Measurements from ENCODE around the gene CHRNA3.
"Not testable (repeated sequence)": the region's sequence is repeated elsewhere in the genome, so short reads cannot be mapped to it uniquely, and the experiment has no call there.

Gene CHRNA3

DNA sequence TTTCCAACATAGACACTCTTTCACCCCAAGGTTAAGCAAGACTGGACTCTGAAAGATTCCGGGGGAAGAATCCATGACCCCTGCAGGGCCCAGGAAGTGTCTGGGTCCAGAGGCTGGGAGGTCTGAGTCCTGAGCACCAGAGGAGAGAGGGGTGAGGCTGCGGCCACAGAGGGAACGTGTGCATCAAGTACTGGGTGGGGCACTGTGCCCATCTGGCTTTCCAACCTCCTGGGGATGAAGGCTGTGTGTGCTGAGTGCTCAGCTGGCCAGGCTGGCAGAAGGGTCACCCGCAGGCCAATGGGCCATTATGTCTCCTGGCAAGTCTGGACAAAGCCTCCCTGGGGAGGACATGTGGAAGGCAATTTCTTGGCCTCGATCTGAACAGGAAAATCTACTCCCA, 3.3 kb downstream of the CHRNA3 start:
- DNase-seq (ENCODE audit: low read depth in 2 of 2): no peak

DNA sequence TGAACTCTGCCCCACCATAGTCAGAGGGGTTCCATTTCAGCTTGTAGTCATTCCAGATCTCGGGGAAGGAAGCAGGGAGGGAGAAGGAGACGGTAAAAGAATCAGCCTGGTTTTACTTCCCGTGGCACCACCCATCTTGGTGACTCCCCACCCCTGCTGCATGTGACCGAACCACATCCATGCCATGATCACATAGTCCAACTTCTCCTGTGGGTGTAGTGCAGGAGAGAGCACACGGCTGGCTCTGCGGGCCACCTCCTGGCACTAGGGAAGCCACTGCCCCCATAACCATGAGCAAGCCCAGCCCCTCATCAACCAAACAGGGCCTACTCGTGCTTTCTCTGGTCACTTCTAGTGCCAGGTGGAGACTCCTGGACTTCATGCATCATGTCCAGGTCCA, 3.7 kb downstream of the CHRNA3 start:
- DNase-seq (ENCODE audit: low read depth in 2 of 2): no peak

DNA sequence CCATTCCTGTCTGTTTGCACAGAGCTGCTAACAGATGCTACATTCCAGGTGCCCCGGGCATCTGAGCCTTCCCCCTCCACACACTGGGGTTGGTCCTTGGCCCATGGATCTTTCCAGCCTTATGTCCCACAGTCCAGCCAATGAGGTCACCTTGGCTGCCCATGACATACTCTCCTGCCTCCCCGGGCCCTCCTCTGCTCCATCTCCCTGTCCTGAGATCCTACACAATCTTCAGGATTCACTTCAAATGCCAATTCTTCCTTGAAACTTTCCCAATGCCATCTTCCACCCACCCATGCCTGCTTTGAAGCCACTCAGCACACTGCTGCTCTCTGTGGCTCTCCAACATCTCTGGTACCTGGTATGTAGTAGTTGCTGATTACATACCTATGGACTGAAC, 4.3 kb downstream of the CHRNA3 start:
- no peak for DNase-seq (ENCODE audit: low read depth in 2 of 2)

DNA sequence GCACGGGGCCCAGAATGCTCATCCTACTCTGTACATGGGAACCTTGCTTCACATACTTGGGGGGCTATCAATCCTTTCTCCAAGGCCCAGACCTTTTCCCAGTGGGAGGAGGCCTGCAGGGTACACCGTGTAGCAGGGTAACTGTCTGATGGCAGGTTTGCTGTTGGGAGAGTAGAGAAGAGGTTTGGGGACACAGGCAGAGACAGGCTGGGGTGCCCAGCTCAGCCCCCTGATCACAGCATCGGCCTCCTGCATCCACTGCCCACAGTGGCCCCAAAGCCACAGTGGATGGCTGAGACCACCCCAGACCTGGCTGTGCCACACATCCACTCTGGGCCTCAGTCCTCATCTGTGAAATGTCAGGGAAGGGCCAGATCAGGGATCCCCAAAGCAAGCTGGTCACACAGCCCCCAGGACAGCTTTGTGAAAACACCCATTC, 5.6 kb downstream of the CHRNA3 start:
- DNase-seq (ENCODE audit: low read depth in 2 of 2): no peak

DNA sequence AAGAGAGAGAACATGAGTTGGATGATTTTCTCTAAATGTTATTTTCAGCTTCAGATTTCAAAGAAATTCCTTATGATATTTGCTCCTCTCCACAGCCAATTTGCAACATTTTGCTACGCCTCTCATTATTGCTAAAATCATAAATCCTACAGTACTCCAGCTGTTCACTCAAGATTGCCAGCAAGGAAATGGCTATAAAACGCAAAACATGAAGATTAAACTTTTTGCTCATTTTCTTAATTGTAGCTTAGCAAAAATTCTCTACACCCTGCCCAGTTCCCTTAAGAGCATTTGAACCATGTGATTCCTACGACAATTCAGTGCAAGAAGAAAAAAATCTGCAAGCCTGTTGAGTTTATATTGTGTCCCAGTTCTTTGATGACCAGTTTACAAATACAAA, 6.8 kb downstream of the CHRNA3 start:
- DNase-seq (ENCODE audit: low read depth in 2 of 2): no peak

DNA sequence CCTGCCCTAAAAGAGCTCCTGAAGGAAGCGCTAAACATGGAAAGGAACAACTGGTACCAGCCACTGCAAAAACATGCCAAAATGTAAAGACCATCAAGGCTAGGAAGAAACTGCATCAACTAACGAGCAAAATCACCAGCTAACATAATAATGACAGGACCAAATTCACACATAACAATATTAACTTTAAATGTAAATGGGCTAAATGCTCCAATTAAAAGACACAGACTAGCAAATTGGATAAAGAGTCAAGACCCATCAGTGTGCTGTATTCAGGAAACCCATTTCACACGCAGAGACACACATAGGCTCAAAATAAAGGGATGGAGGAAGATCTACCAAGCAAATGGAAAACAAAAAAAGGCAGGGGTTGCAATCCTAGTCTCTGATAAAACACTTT, 11.2 kb downstream of the CHRNA3 start:
- not testable (repeated sequence) for DNase-seq (ENCODE audit: low read depth in 2 of 2)

DNA sequence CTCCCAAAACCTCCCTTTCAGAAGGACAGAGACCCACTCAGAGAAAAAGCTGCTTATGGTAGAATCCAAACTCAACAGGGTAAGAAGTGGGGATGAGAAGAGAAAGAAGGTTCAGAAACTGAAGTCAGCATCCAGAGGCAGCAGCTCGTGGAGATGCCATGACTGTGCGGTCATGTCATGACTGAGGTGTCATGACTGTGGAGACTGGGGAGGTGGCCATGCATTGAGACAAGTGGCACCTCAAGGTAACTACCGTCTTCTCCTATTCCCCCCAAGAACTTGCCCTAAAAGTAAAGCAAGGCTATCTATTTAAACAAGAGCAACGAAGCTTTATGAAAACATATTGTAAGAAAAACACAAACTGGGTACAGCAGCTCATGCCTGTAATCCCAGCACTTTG, 15.1 kb downstream of the CHRNA3 start:
- DNase-seq (ENCODE audit: low read depth in 2 of 2): no peak

DNA sequence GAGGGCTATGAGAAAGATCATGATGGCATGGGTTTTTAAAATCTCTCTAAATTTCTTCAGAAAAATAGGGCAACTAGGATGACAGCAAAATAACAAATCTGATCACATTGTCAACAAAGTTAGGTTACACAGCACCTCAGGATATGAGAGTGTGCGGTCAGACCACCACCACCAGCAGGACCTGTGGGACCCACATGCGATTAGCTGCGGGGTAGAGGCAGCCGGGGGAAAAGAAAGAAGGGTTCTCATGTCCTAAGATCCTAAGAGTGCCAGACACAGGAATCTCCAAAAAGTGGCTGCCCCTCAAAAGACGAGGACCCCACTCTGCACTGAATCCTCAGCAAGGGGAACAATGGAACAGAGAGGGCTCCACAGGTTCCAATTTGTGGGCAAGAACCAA, 15.6 kb downstream of the CHRNA3 start:
- DNase-seq (ENCODE audit: low read depth in 2 of 2): no peak

DNA sequence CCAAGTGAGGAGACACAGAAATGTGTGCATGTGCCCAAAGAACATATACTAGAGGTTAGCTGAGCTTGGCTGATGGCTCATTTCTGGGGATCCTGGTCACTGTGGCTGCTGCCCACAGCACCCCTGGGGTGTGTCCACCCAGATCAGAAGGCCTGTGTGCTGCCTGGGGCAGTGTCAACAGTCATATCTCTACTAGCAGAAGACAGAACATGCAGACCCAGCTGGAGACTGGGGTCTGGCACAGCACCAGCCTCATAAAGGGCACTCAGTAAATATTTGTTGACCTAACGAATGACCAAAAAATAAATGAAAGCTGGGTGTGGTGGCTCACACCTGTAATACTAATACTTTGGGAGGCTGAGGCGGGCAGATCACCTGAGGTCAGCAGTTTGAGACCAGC, 16.4 kb downstream of the CHRNA3 start:
- no peak for DNase-seq (ENCODE audit: low read depth in 2 of 2)

DNA sequence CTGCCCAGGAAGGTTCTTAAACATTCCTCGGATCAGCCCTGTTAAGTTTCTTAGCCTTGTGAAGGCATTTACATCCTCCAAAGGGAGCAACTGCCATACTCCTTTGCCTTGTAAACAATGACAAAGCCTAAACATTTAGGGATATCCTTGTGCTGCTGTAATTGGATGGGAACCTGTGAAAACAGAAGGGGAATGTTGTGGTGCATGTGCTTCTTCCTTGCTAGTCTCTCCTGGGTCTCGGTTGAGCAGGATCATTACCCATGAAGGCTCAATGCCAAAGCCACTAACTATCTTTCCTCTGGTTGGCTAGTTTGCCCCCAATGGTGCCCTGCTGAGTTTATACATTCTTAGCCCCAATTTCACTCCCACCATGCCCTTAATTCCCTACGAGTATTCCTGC, 17.3 kb downstream of the CHRNA3 start:
- no peak for DNase-seq (ENCODE audit: low read depth in 2 of 2)

DNA sequence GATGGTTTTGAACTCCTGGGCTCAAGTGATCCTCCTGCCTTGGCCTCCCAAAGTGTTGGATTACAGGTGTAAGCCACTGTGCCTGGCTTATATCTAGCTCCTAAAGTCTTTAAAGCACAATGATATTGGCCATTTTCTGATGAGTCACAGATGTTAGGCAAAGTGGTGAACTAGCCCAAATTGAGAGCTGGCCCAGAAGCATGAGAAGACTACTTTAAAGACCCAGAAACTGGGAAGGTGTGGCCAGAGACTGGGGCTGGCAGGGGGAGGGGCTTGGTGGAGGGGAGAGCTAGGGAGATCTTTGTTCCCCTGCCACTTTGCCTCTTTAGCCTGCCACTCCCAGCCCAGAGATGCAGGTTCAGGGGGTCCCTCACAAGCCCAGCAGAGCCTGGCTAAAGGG, 21.6 kb downstream of the CHRNA3 start:
- DNase-seq (ENCODE audit: low read depth in 2 of 2): no peak

DNA sequence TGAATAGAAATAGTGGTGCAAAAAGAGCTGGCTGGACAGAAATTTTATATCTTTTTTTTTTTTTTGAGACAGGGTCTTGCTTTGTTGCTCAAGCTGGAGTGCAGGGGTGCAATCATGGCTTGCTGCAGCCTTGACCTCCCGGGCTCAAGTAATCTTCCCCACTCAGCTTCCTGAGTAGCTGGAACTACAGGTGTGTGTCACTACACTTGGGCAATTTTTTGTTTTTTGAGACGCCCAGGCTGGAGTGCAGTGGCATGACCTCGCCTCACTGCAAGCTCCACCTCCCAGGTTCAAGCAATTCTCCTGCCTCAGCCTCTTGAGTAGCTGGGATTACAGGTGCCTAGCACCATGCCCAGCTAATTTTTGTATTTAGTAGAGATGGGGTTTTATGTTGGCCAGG, 22.4 kb downstream of the CHRNA3 start:
- DNase-seq (ENCODE audit: low read depth in 2 of 2): no peak

DNA sequence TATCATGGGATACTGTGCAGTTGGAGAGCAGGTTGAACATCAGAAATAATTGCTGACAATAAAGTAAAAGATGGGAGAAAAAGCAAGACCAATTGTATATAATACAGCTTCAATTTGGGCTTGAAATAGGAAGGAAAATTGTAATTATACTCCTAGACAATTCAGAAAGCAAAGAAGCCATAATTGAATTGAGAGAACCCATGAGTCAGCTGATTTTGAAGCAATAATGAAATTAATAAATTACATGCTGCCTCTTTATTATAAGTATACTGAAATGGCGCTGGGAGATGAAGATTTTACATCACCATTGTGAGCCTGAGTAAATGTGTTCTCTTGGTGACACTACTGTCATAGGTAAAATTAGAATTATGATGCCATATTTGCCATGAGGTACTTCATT, 23.2 kb downstream of the CHRNA3 start:
- DNase-seq (ENCODE audit: low read depth in 2 of 2): no peak

DNA sequence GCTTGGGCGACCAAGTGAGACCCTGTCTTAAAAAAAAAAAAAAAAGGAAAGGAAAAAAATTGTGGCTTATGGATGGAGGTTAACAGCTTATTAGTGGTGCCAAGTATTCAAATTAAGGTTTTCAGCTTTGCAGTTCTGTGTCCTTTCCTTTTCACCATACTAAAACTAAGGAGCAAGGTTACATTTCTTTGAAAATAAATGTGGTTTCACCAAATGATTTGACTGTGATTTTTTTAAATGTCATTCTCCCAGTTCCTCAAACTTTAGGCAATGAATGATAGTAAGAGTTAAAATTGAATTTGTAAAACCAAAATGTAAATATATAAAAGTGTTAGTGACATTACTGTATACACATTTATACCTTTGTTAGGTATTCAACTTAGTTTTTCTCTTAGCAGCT, 45.9 kb downstream of the CHRNA3 start:
- DNase-seq (ENCODE audit: low read depth in 2 of 2): no peak

DNA sequence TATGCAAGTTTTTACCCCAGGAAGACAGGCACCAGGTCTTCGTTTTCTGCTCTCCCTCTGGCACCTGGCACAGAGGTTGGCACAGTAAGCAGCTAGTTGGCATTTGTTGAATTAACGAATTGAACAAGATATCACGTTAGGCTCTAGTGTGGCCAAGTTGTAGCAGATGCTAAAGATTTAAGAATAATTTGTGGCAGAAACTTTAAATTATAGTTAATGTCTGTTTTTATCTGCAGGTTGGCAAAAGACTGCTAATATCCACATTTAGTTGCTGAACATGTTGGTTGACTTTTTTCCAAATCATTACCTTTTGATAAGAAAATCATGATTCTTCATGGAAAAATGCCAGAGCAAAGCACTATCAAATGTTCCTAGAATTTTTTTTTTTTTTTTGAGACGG, 47.4 kb downstream of the CHRNA3 start:
- no peak for DNase-seq (ENCODE audit: low read depth in 2 of 2)

DNA sequence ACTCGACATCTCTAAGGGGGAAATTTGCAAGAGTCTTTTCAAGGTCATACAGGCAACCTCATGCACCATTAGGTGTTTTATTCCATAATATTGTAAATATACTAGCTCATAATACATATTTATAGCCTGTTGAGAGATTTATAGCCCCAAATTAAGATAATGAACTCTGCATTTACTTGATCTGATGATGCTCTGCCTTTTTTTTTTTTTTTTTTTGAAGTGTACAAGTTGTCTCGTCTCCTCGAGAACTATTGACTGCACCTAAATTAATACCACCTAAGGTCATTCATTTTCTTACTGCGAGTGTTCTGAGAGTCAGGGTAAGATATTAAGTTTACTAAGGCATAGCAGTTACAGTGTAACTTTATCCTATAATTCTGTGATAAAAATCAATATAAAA, 49.4 kb downstream of the CHRNA3 start:
- no peak for DNase-seq (ENCODE audit: low read depth in 2 of 2)

DNA sequence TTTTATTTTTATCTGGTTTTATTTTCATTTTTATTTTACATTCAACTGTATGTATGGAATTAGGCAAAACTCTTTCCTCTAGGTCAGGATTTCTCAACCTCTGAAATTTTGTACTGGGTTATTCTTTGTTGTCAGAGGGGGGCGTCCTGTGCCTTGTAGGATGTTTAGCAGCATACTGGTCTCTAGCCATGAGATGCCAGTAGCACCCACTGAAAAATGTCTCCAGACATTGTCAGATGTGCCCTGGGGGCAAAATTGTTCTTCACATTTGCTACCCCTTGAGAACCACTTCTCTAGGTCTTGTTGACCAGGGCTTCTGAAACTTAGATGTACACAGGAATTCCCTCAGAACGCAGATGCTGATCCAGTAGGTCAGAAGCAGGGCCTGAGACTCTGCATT, 50.1 kb downstream of the CHRNA3 start:
- DNase-seq (ENCODE audit: low read depth in 2 of 2): no peak

DNA sequence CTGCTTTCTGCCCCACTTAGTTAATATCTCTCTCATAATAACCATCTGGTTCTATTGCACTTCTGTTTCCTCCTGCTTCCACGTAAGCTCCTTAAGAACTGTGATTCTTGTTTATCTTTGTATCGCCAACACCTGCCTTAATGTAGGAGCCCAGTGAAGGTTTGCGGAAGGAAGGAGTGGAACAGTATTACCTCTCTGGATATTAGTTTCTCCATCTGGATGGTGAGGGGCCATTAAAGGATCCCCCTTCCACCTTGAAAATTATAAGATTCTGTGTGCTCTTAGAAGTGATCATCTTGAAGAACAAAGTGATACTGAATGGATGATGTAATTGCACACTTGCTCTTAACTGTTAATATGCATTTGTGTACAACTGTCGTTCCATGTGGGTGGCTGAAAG, 53.3 kb downstream of the CHRNA3 start:
- DNase-seq (ENCODE audit: low read depth in 2 of 2): no peak

DNA sequence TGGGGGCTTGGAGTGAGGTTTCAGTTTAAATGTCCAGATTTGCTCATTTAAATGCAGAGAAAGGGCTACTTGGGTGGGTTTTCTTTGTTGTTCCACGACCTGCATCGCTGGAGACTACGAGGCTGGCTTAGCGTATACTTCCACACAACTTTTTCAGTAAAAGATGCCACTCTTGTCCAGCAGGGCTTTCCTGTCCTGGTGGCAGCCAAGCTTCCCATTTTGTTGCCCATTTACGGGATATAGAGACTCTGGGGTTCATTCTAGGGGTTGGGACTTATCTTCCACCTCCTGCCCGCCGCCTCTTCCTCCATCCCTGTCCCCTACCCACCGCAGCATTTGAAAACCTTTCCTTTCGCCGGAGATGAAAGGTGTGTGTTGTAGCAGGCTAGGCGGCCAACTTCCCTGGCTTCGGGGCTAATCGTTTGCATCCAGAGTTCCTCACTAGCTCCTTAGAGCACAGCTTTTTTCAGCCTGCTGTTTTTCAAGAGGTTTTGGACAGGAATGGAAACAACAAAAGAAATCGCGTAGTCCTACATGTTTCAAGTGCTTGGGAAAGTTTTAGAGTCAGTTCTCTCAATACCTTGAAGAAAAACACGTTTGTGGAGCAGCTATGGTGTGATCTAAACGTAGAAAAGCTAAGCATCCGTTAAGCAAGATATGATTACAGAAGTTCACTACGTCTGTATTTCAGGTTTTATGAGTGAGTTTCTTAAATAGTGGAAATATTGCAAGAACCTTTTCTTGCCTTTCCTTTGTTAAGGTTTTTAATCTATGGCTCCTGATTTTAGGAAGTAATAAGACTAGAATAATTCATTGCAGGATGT, 54.6 kb downstream of the CHRNA3 start:
- peak in 1 of 2 donors; percentile 2 for DNase-seq (ENCODE audit: low read depth in 2 of 2)

DNA sequence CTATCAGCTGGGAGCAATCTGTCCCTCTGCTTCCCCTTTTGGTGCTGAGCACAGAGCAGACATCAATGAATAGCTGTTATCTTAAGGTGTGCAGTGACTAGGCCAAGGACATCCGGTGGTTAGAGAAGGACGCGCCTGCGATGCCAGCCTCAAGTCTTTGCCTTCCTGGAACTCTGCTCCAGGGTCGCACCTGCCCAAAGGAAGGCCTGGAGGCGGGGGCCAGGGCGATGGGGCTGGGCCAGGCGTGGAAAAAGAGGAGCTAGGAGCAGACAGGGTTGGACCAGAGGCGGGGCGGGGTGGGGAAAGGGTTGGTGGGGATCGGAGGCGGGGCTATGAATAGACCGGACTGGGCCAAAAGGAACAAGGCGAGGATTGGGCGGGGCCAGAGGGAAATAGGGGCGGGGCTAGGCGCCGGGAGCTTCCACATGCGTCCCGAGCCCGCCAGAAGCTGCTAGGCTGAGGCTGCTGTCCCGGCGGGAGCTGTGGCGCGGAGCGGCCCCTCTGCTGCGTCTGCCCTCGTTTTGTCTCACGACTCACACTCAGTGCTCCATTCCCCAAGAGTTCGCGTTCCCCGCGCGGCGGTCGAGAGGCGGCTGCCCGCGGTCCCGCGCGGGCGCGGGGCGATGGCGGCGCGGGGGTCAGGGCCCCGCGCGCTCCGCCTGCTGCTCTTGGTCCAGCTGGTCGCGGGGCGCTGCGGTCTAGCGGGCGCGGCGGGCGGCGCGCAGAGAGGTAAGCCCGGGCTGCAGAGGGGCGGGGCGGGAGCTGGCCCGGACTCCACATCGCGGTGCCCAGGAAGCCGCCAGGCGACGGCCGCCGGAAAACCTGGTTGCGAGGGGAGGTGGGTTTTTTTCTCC, 55.5 kb downstream of the CHRNA3 start, which contains the start of gene CHRNA5:
Gene CHRNA5, plus strand, starts transcription at position 424 of the 854 bp plus-strand sequence. Its CDS starts 200 bp downstream, at position 624.
- peak; percentile 72 to 92 for DNase-seq (ENCODE audit: low read depth in 2 of 2)

DNA sequence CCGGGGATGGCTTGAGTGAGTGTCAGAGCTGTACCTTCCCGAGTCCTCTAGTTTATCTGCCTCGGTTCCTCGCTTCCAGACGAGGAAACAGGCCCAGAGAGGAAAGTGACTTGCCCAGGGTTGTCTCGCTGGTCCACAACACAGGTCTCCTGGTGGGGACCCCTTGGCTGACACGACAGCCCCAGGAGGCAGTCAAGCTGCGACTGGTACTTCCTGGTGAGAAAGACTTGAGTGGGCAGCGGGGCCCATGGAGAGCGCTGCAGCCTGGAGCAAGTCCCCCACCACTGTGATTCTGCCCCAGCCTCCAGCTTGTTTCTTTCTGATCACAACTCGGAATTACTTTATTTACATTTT, 56.1 kb downstream of the CHRNA3 start:
- DNase-seq (ENCODE audit: low read depth in 2 of 2): no peak

DNA sequence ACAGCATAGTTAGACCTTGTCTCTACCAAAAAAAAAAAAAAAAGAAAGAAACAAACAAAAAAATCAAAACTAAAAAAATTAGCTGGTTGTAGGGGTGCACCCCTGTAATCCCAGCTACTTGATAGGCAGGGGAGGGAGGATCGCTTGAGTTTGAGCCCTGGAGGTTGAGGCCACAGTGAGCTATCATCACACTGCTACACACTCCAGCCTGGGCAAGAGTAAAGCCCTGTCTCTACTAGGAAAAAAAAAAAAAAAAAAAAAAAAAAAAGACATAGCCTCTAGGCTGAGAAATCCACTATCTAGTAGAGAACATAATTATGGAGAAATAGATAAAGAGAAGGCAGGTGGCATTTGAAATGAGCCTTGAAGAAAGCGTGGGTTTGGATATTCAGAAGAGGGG, 57.7 kb downstream of the CHRNA3 start:
- no peak for DNase-seq (ENCODE audit: low read depth in 2 of 2)

DNA sequence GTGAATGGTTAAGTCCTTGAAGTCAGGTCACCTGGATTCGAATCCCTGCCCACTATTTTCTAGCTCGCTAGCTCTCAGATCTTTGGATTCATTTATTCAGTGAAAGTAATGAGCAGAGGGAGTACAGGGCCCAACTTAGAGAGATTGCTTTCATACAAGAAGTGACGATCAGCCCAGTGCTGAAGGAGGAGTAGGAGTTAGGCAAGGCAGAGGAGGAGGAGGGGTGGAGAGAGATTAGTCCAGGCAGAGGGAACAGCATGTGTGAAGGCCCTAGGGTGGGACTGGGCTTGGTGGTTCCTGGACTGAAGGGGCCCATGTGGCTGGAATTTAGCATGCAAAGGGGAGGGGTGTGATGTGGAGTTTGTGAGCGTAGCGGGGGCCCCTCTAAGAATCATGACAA, 59.3 kb downstream of the CHRNA3 start:
- no peak for DNase-seq (ENCODE audit: low read depth in 2 of 2)
